Testis (tissue), 2 donors: ENCODE data around the gene CGB5.

Experiments used
- POLR2A ChIP-seq: fragments of 450-650 bp; IDR thresholded peaks from one replicate; pipeline ENCODE4 v1.6.1; 2017; ENCODE audit warnings: antibody characterized with exemption, mild to moderate bottlenecking, moderate library complexity
- TF ChIP-seq, protein P1 (sequence below), 3 experiments: fragments of 450-650 bp in 2 of 3; fragments of 200-600 bp in 1 of 3; sonication (generic) in 1 of 3; IDR thresholded peaks; one replicate each; pipeline ENCODE4 v1.5.1; 2016 to 2019; ENCODE audit warnings: antibody characterized with exemption in 3 of 3, mild to moderate bottlenecking in 2 of 3, moderate library complexity in 1 of 3

DNA sequence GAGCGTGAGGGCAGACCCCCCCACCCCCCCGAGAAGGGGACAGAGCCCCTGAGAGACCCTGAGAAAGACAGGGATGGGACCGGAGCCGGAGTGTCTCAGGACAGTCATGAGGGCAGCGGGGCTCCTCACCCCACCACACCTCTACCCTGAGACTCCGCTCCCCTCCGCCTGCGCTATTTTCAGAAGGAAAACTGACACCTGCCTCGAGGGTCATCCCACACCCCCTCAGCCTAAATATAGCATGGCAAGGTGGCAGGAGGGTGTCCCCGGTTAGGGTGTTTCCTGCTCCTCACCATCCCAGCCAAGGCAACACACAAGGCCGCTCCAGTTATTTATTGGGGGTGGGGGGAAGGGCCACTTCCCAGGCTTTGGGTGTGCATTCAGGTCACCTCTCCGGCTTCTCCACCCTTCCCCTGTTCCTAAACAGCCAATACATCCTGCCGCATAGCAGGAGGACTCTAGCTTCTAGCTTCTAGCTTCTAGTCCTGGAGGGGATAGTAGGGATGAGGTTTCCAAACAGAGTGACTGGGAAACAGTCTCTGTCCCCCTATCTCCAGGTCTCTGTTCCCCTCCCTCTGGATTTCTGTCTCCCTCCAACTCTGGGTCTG lies 22.4 kb downstream of the CGB5 start:
- TF ChIP-seq, protein P1, sequence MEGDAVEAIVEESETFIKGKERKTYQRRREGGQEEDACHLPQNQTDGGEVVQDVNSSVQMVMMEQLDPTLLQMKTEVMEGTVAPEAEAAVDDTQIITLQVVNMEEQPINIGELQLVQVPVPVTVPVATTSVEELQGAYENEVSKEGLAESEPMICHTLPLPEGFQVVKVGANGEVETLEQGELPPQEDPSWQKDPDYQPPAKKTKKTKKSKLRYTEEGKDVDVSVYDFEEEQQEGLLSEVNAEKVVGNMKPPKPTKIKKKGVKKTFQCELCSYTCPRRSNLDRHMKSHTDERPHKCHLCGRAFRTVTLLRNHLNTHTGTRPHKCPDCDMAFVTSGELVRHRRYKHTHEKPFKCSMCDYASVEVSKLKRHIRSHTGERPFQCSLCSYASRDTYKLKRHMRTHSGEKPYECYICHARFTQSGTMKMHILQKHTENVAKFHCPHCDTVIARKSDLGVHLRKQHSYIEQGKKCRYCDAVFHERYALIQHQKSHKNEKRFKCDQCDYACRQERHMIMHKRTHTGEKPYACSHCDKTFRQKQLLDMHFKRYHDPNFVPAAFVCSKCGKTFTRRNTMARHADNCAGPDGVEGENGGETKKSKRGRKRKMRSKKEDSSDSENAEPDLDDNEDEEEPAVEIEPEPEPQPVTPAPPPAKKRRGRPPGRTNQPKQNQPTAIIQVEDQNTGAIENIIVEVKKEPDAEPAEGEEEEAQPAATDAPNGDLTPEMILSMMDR (IDR thresholded peaks at IDR 0.05), result no peak
- TF ChIP-seq POLR2A, result no peak
